PC-9 (cell line): Measurements from ENCODE around the gene DNAH12. TPM values are rescaled to one million over a fixed set of nuclear protein-coding genes. Genes with fewer than 3 reads are reported as not detected.

Experiments used
- BruUV-seq: library from RNA; stranded (reverse); fragments of 400-500 nt; replicated peaks from 2 replicates; lab custom pipeline; 2021; lab: Mats Ljungman, UMichigan
- CTCF ChIA-PET: fragments of 300-600 bp; sonication (Branson Sonifier 250); formaldehyde crosslinking; loops from one replicate; lab custom pipeline; 2022; ENCODE audit warnings: antibody characterized with exemption; lab: Charles Lee
- POLR2A ChIA-PET: fragments of 300-600 bp; sonication (Branson Sonifier 250); formaldehyde crosslinking; loops from one replicate; lab custom pipeline; 2022; ENCODE audit warnings: antibody characterized with exemption; ENCODE audit not compliant: unreplicated experiment; lab: Charles Lee
- DNase-seq, 2 experiments: peaks; one replicate each; pipeline versions ENCODE4 v3.0.0 to v3.0.0-alpha.2; 2015 to 2022; ENCODE audit warnings: mixed read lengths in 1 of 2
- H2AFZ ChIP-seq: fragments of 200-600 bp; sonication (generic); 2 replicates; pipeline ENCODE4 v1.8.1; 2017; ENCODE audit warnings: antibody characterized with exemption
- H3F3A ChIP-seq: fragments of 200-600 bp; sonication (generic); 2 replicates; pipeline ENCODE4 v1.8.1; 2017; ENCODE audit warnings: antibody characterized with exemption, mild to moderate bottlenecking, low read depth; ENCODE audit not compliant: insufficient read depth
- H3K27ac ChIP-seq: fragments of 200-600 bp; sonication (generic); 2 replicates; pipeline ENCODE4 v1.6.1; 2016; ENCODE audit warnings: mixed run types
- H3K27me3 ChIP-seq: fragments of 200-600 bp; sonication (generic); 2 replicates; pipeline ENCODE4 v1.6.1; 2016; ENCODE audit warnings: low read depth, mixed run types; ENCODE audit not compliant: insufficient read depth
- H3K36me3 ChIP-seq: fragments of 200-600 bp; sonication (generic); 2 replicates; pipeline ENCODE4 v1.6.1; 2016; ENCODE audit warnings: low read depth, mixed run types
- H3K4me1 ChIP-seq: fragments of 200-600 bp; sonication (generic); replicated peaks from 2 replicates; pipeline ENCODE4 v1.6.1; 2016; ENCODE audit warnings: mixed run types; ENCODE audit not compliant: insufficient read depth
- H3K4me2 ChIP-seq: fragments of 200-600 bp; sonication (generic); 2 replicates; pipeline ENCODE4 v1.6.1; 2017; ENCODE audit warnings: mixed run types
- H3K4me3 ChIP-seq: fragments of 200-600 bp; sonication (generic); 2 replicates; pipeline ENCODE4 v1.6.1; 2016; ENCODE audit warnings: mixed run types
- H3K79me2 ChIP-seq: fragments of 200-600 bp; sonication (generic); 2 replicates; pipeline ENCODE4 v1.6.1; 2017; ENCODE audit warnings: low read depth, mixed run types
- H3K9me2 ChIP-seq: fragments of 200-600 bp; sonication (generic); 2 replicates; pipeline ENCODE4 v1.8.1; 2017; ENCODE audit warnings: mild to moderate bottlenecking; ENCODE audit not compliant: insufficient read depth
- H3K9me3 ChIP-seq: fragments of 200-600 bp; sonication (generic); 2 replicates; pipeline ENCODE4 v1.8.1; 2016; ENCODE audit warnings: low read depth; ENCODE audit not compliant: insufficient read depth
- H4K20me1 ChIP-seq: fragments of 200-600 bp; sonication (generic); 2 replicates; pipeline ENCODE4 v1.8.1; 2017; ENCODE audit not compliant: insufficient read depth
- CTCF ChIP-seq: fragments of 200-600 bp; sonication (generic); conservative IDR thresholded peaks from 2 replicates; pipeline ENCODE4 v1.6.1; 2017; ENCODE audit warnings: mixed run types, antibody characterized with exemption, mild to moderate bottlenecking, moderate library complexity
- EZH2 ChIP-seq: fragments of 200-600 bp; sonication (generic); IDR thresholded peaks from 2 replicates; pipeline ENCODE4 v1.8.0; 2017; ENCODE audit warnings: antibody characterized with exemption, low read depth
- intact Hi-C: fragments of 100-400 bp; cut with micrococcal nuclease; formaldehyde crosslinking; loops from one replicate; pipeline ENCODE4 v1.10.0; 2022; ENCODE audit not compliant: unreplicated experiment
- total RNA-seq: library from RNA; stranded (reverse); gene quantifications from 2 replicates; pipeline ENCODE4 v1.2.3, GENCODE V29; 2021

DNAH12 gene
- total RNA-seq, 1 experiment from 2014 or later = 0.22 TPM

GRCh38 chr3:57287205-57287604 is 256.9 kb downstream of the DNAH12 start:
- Histone ChIP-seq H3K9me2 (no peaks in the 10 kb centered on the region), H3F3A (no peaks in the 10 kb centered on the region), H3K79me2 (no peaks in the 10 kb centered on the region), H3K4me2 (no peak overlapping the region), H3K36me3 (no peaks in the 10 kb centered on the region), H3K4me1 (no peaks in the 10 kb centered on the region), H3K27ac (no peak overlapping the region), H2AFZ (no peak overlapping the region), H4K20me1 (no peaks in the 10 kb centered on the region), H3K27me3 (no peaks in the 10 kb centered on the region), H3K4me3 (no peak overlapping the region), H3K9me3 (no peaks in the 10 kb centered on the region)
- ChIA-PET POLR2A (no interaction called here), CTCF (no interaction called here)
- intact Hi-C loops = no loop called here
- no peak for TF ChIP-seq CTCF
- TF ChIP-seq EZH2 = no peak
- BruUV-seq = no TSS peak
- no peak for DNase-seq

GRCh38 chr3:57283334-57283733 is 260.8 kb downstream of the DNAH12 start:
- BruUV-seq = no TSS peak
- DNase-seq = no peak
- Histone ChIP-seq H3K27ac (no peak overlapping the region), H3K4me1 (no peaks in the 10 kb centered on the region), H2AFZ (no peak overlapping the region), H4K20me1 (no peaks in the 10 kb centered on the region), H3K79me2 (no peaks in the 10 kb centered on the region), H3F3A (no peaks in the 10 kb centered on the region), H3K9me2 (no peaks in the 10 kb centered on the region), H3K27me3 (no peaks in the 10 kb centered on the region), H3K9me3 (no peaks in the 10 kb centered on the region), H3K4me2 (no peak overlapping the region), H3K4me3 (no peak overlapping the region), H3K36me3 (no peaks in the 10 kb centered on the region)
- intact Hi-C loops = no loop called here
- ChIA-PET POLR2A (no interaction called here), CTCF (no interaction called here)
- TF ChIP-seq CTCF (no peak), EZH2 (no peak)

- DNase-seq = peak in 1 of 2 experiments; percentile 53
- Histone ChIP-seq H3K9me3 (no peaks in the 10 kb centered on the region), H3F3A (no peaks in the 10 kb centered on the region), H3K9me2 (no peaks in the 10 kb centered on the region), H3K79me2 (no peaks in the 10 kb centered on the region), H3K27ac (no peak overlapping the region), H4K20me1 (no peaks in the 10 kb centered on the region), H3K4me3 (no peak overlapping the region), H3K27me3 (no peaks in the 10 kb centered on the region), H2AFZ (no peak overlapping the region), H3K4me1 (no peaks in the 10 kb centered on the region), H3K36me3 (no peaks in the 10 kb centered on the region), H3K4me2 (no peak overlapping the region)
- intact Hi-C loops = no loop called here
- POLR2A ChIA-PET = no interaction called here
- CTCF ChIA-PET = no interaction called here
- BruUV-seq = no TSS peak
- TF ChIP-seq EZH2 (no peak), CTCF (no peak)
These were observed 262.4 kb downstream of the DNAH12 start for GRCh38 chr3:57281715-57282114.
